GM12878 (cell line): ENCODE measurements around the gene MOB2. TPM values are rescaled to one million over a fixed set of nuclear protein-coding genes. Genes with fewer than 3 reads are reported as not detected.

Experiments used
- ATAC-seq: fragments of 200-7000 bp; cut with Tn5 transposase; 3 replicates; pipeline ENCODE4 v1.9.1; 2020; ENCODE audit warnings: mild to moderate bottlenecking, moderate library complexity
- BruUV-seq: library from RNA; stranded (reverse); fragments of 400-500 nt; replicated peaks from 2 replicates; lab custom pipeline; 2021; lab: Mats Ljungman, UMichigan
- CTCF ChIA-PET: fragments of 300-600 bp; sonication (Branson Sonifier 250); formaldehyde crosslinking; extraction: SDS; loops from one replicate; lab custom pipeline; 2021; ENCODE audit warnings: inconsistent platforms; lab: Yijun Ruan, JAX
- POLR2A ChIA-PET: fragments of 350-600 bp; formaldehyde crosslinking; extraction: SDS; loops from one replicate; lab custom pipeline; 2021; ENCODE audit warnings: inconsistent platforms; lab: Charles Lee
- RAD21 ChIA-PET: fragments of 300-600 bp; sonication (Branson Sonifier 250); formaldehyde crosslinking; loops from one replicate; lab custom pipeline; 2023; ENCODE audit warnings: antibody characterized with exemption; ENCODE audit not compliant: unreplicated experiment; lab: Charles Lee
- SMC1A ChIA-PET: fragments of 300-600 bp; sonication (Branson Sonifier 250); formaldehyde crosslinking; loops from one replicate; lab custom pipeline; 2023; ENCODE audit not compliant: unreplicated experiment, uncharacterized antibody; lab: Charles Lee
- DNase-seq: peaks from one replicate; pipeline ENCODE4 v3.0.0-alpha.2; 2011; ENCODE audit warnings: low read depth, low spot score
- FAIRE-seq: peaks from 3 replicates; lab custom pipeline; 2011; peaks lifted over from hg19 to GRCh38; lab: Jason Lieb, UNC
- H2AFZ ChIP-seq: 2 replicates; pipeline ENCODE4 v1.6.0; 2011; ENCODE audit warnings: low read depth, low read length, control low read depth; ENCODE audit not compliant: control insufficient read depth
- H3K27ac ChIP-seq: 2 replicates; pipeline ENCODE4 v1.5.1; 2011; ENCODE audit warnings: control low read depth; ENCODE audit not compliant: control insufficient read depth, insufficient read depth
- H3K27me3 ChIP-seq, 2 experiments: replicated peaks in 1 of 2; 2 replicates each; pipeline versions ENCODE4 v1.6.0 to v1.6.1; 2011; ENCODE audit warnings: low read length in 1 of 2; ENCODE audit not compliant: control insufficient read depth in 2 of 2, insufficient read depth in 2 of 2
- H3K36me3 ChIP-seq, 2 experiments: 2 replicates each; pipeline ENCODE4 v1.5.1; 2011; ENCODE audit warnings: low read length in 1 of 2; ENCODE audit not compliant: control insufficient read depth in 2 of 2, insufficient read depth in 2 of 2
- H3K4me1 ChIP-seq: 2 replicates; pipeline ENCODE4 v1.6.1; 2011; ENCODE audit warnings: mild to moderate bottlenecking, low read length, moderate library complexity, mixed read lengths; ENCODE audit not compliant: control insufficient read depth, insufficient read depth
- H3K4me2 ChIP-seq: 2 replicates; pipeline ENCODE4 v1.6.0; 2011; ENCODE audit warnings: control low read depth; ENCODE audit not compliant: control insufficient read depth, insufficient read depth
- H3K4me3 ChIP-seq: fragments of 200-600 bp; sonication (generic); 2 replicates; pipeline ENCODE4 v1.5.1; 2016
- H3K79me2 ChIP-seq: 2 replicates; pipeline ENCODE4 v1.6.0; 2011; ENCODE audit warnings: low read length; ENCODE audit not compliant: control insufficient read depth, insufficient read depth
- H3K9ac ChIP-seq: 2 replicates; pipeline ENCODE4 v1.8.0; 2011; ENCODE audit warnings: low read length, control low read depth, mixed read lengths; ENCODE audit not compliant: control insufficient read depth, insufficient read depth
- H3K9me3 ChIP-seq: replicated peaks from 3 replicates; pipeline ENCODE4 v1.5.1; 2011; ENCODE audit warnings: mild to moderate bottlenecking, low read length; ENCODE audit not compliant: control insufficient read depth, insufficient read depth
- H4K20me1 ChIP-seq: 2 replicates; pipeline ENCODE4 v1.6.0; 2011; ENCODE audit not compliant: control insufficient read depth, insufficient read depth
- ATF7 ChIP-seq: fragments of 450-650 bp; IDR thresholded peaks from 2 replicates; pipeline ENCODE4 v1.6.1; 2016; ENCODE audit warnings: low read depth, mild to moderate bottlenecking
- BCL11A ChIP-seq: IDR thresholded peaks from 2 replicates; pipeline ENCODE4 v1.6.1; 2011; ENCODE audit warnings: low read depth, low read length
- BMI1 ChIP-seq: fragments of 450-650 bp; IDR thresholded peaks from 2 replicates; pipeline ENCODE4 v1.6.1; 2016; ENCODE audit warnings: mild to moderate bottlenecking, moderate library complexity, borderline replicate concordance
- BRCA1 ChIP-seq: IDR thresholded peaks from 2 replicates; pipeline ENCODE4 v1.6.1; 2011; ENCODE audit warnings: low read depth, low read length, improper control_type of control experiment
- E4F1 ChIP-seq: fragments of 450-650 bp; IDR thresholded peaks from 2 replicates; pipeline ENCODE4 v1.6.1; 2018; ENCODE audit warnings: borderline replicate concordance, mild to moderate bottlenecking; ENCODE audit not compliant: partially characterized antibody
- FOXM1 ChIP-seq: IDR thresholded peaks from 2 replicates; pipeline ENCODE4 v1.6.1; 2012; ENCODE audit warnings: low read depth, mild to moderate bottlenecking, inconsistent platforms, low read length, moderate library complexity
- IRF4 ChIP-seq: IDR thresholded peaks from 2 replicates; pipeline ENCODE4 v1.6.1; 2011; ENCODE audit warnings: low read depth, low read length
- NFYA ChIP-seq: IDR thresholded peaks from 2 replicates; pipeline ENCODE4 v1.6.1; 2011; ENCODE audit warnings: low read depth, mild to moderate bottlenecking, low read length, improper control_type of control experiment, borderline replicate concordance
- RFX5 ChIP-seq: IDR thresholded peaks from 2 replicates; pipeline ENCODE4 v1.6.1; 2011; ENCODE audit warnings: low read depth, low read length, improper control_type of control experiment
- SREBF1 ChIP-seq: IDR thresholded peaks from 2 replicates; pipeline ENCODE4 v1.6.1; 2012; ENCODE audit warnings: mild to moderate bottlenecking, low read length
- SUZ12 ChIP-seq: fragments of 200-600 bp; sonication (generic); IDR thresholded peaks from one replicate; pipeline ENCODE4 v1.6.1; 2018; ENCODE audit warnings: antibody characterized with exemption, mild to moderate bottlenecking; ENCODE audit not compliant: unreplicated experiment
- TCF3 ChIP-seq: IDR thresholded peaks from 2 replicates; pipeline ENCODE4 v1.6.1; 2012; ENCODE audit warnings: low read depth, mild to moderate bottlenecking, low read length, borderline replicate concordance; ENCODE audit not compliant: insufficient read depth
- ZNF687 ChIP-seq: fragments of 450-650 bp; IDR thresholded peaks from 2 replicates; pipeline ENCODE4 v1.6.1; 2017; ENCODE audit warnings: mild to moderate bottlenecking, moderate library complexity
- WGBS: methylation state at CpG from one replicate; pipeline ENCODE4 v1.1.6; 2016; ENCODE audit warnings: low lambda C conversion rate; ENCODE audit not compliant: insufficient replicate concordance, insufficient coverage; ENCODE audit errors: missing lambda C conversion rate; 5-methylcytosine and 5-hydroxymethylcytosine counted together
- in situ Hi-C: fragments of 300-500 bp; cut with MboI; formaldehyde crosslinking; loops from 9 replicates; pipeline ENCODE4 v1.14.3; 2018; ENCODE audit warnings: mixed read lengths
- intact Hi-C: fragments of 100-400 bp; cut with micrococcal nuclease; formaldehyde crosslinking; loops from one replicate; pipeline ENCODE4 v1.14.2; 2022; ENCODE audit not compliant: unreplicated experiment
- polyA plus RNA-seq, 11 experiments: library from polyadenylated mRNA; depleted of rRNA in 4 of 11; unstranded in 6 of 11; stranded (reverse) in 5 of 11; fragments of >200 nt; fragmentation: Nextera tagmentation in 4 of 11; fragmentation: Illumina TruSeq in 1 of 11; extraction: Ambion mirVana in 4 of 11; extraction: Trizol in 1 of 11; gene quantifications; 1 replicate in 1 of 11; 2 replicates in 10 of 11; pipeline versions ENCODE4 v1.2.1 to v1.2.3, GENCODE V29; 2011 to 2016; ENCODE audit warnings: inconsistent platforms in 2 of 11, missing spikeins in 2 of 11, low read depth in 1 of 11
- total RNA-seq, 4 experiments: library from RNA; depleted of rRNA in 3 of 4; stranded (reverse); fragments of >200 nt in 3 of 4; fragmentation: Illumina TruSeq in 1 of 4; extraction: Trizol in 1 of 4; gene quantifications; 2 replicates each; pipeline versions ENCODE4 v1.2.1 to v1.2.3, GENCODE V29; 2013 to 2021

Gene MOB2
- total and polyA plus RNA-seq, 10 of the 15 experiments (the other 5 are each of a cell fraction or from before 2014, with no cell fraction given), result 0.10 to 34.6 (median 15.5) TPM

GRCh38 chr11:1523077-1523476, 36.5 kb upstream of the MOB2 start:
- CTCF ChIA-PET, result interaction anchor here (1.5 to 1.6 kb wide), 2 partner anchors 8 to 52 kb away, joined by 5 read pairs; no protein-coding TSS in a partner anchor
- H3K79me2 ChIP-seq, result peaks cover 1% of the 10 kb centered on the region
- TF ChIP-seq E4F1 (no peak), TCF3 (no peak), FOXM1 (no peak), SUZ12 (no peak), BRCA1 (no peak), SREBF1 (no peak), BCL11A (no peak), RFX5 (no peak), BMI1 (no peak), IRF4 (no peak), NFYA (no peak), ATF7 (no peak), ZNF687 (no peak)
- TF ChIP-seq, all 136 proteins: peak for 0
- ATAC-seq, result no peak
- no peak for FAIRE-seq
- H3K36me3 ChIP-seq, result peaks cover 0 to 1% of the 10 kb centered on the region in 2 experiments; a peak in 1 of 4 replicates
- H3K9ac ChIP-seq, result no peak overlapping the region
- H4K20me1 ChIP-seq, result no peaks in the 10 kb centered on the region
- H3K27ac ChIP-seq, result no peak overlapping the region
- in situ Hi-C loops (no loop called here), intact Hi-C loops (no loop called here)
- no peak overlapping the region for H3K4me2 ChIP-seq
- ChIA-PET SMC1A (no interaction called here), POLR2A (interaction anchor here (0.5 kb wide), 1 partner anchor 23 kb away, joined by 4 read pairs; no protein-coding TSS in a partner anchor), RAD21 (no interaction called here)
- H3K4me1 ChIP-seq, result peaks cover 10% of the 10 kb centered on the region
- H3K4me3 ChIP-seq, result no peak overlapping the region
- 97% methylated on average over 6 of the region's 6 CpGs for WGBS
- no peaks in the 10 kb centered on the region for H3K9me3 ChIP-seq
- H3K27me3 ChIP-seq, result no peaks in the 10 kb centered on the region
- no peak for DNase-seq
- BruUV-seq, result no TSS peak
- H2AFZ ChIP-seq, result no peak overlapping the region
